CMK (cell line): ENCODE data around the gene TSPO.
"Not testable (repeated sequence)": the region's sequence is repeated elsewhere in the genome, so short reads cannot be mapped to it uniquely, and the experiment has no call there.

Experiments
- DNase-seq: peaks from one replicate; pipeline ENCODE4 v3.0.0-alpha.2; 2010; ENCODE audit warnings: low read depth

TSPO gene

DNA sequence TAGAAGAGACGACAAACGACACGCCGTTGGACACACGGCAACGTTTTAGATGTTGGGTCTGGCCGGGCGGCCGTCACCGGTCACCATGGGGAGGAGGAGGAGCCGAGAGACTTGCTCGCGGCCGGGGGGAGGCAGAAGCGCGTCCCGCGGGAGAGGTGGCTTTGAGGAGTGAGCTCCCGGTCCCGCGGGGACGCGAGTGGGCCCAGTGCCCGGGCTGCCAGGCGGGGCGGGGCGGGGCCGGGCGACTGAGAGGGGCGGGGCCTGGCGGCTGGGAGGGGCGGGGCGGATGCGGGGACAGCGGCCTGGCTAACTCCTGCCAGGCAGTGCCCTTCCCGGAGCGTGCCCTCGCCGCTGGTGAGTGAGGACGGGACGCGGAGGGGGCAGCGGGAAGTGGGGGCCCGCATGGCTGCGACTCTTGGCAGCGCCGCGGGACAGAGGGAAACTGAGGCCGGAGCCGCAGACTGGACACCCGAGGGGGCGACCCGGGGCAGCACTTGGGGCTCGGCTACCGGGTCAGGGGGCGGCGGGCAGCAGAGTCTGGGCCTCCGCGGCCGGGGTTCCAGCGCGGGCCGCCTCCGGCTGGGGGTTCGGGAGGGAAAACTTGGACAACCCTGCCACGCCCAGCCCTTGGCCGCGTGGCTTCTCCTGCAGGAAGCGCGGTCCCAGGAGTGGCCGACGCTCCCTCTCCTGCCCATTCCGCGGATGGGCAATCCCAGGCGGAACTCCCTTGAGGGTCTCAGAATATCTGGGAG lies at the start of gene TSPO:
Gene TSPO (plus strand): TSS at position 309 of the 752 bp plus-strand sequence. CDS start 7,680 bp downstream, outside the sequence.
- peak; percentile 45 for DNase-seq

DNA sequence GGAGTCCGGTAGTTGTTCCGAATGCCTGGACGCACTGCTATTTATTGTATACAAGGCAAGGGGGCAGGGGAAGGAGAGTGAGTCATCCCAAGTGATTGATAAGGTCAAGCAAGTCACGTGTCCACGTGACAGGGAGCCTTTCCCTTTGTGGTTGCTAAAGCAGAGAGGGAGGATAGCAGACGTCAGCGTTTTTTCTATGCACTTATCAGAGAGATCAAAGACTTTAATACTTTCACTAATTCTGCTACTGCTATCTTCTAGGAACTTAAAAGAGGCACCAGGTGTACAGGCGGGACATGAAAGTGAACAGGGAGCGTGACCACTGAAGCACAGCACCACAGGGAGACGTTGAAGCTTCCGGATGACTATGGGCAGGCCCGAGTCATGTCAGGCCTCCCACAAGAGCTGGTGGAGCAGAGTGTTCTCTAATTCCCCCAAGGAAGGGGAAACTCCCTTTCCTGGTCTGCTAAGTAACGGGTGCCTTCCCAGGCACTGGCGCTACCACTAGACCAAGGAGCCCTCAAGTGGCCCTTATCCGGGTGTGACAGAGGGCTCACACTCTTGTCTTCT lies 47.2 kb upstream of the TSPO start:
- DNase-seq: peak; percentile 90

DNA sequence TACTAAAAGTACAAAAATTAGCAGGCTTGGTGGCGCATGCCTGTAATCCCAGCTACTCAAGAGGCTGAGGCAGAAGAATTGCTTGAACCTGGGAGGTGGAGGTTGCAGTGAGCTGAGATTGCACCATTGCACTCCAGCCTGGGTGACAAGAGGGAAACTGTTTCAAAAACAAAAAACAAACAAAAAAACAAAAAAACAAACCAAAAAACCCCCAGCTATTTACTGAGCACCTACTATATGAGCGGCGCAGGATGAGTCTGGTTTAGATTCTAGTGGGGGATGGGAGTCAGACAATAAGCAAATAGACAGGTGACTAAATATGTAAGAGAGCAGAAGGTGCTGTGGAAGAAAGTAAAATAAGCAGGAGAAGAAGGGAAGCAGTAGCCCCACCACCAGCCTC lies 46.4 kb upstream of the TSPO start:
- not testable (repeated sequence) for DNase-seq

DNA sequence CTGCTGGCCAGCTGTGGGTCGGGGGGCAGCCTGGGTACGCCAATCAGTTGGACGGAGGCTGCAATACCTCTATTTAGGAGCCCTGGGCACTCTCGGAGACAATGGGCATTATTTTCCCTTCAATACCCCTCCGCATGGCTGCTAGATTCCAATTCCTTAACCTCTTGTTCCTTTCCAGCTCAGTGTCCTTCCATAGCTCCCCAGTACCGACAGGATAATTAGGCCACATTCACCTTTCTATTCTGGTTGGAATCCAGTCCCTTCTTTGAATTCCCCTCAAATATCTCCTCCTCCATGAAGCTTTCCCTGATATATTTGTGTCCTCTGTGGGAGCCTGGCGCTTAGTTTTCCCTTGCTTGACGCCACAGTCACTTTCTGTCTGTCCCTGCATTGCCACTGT lies 45.1 kb upstream of the TSPO start:
- no peak for DNase-seq

DNA sequence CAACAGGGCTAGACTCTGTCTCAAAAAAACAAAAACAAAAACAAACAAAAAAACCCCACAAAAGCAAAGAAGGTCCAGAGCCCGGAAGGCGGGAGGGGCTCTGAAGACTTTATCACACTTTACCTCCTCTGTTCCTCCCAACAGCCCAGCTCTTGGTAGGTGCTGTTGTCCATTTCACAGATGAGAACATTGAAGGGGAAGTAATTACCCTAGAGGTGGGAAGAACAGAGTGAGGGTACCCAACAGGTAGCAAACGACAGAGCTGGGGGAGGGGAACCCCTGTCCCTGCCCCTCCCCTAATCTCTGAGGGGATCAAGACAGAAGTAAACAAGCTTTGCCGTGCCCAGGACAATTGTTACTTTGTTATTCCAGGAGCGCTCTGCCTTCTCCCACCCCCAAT lies 41.8 kb upstream of the TSPO start:
- no peak for DNase-seq

DNA sequence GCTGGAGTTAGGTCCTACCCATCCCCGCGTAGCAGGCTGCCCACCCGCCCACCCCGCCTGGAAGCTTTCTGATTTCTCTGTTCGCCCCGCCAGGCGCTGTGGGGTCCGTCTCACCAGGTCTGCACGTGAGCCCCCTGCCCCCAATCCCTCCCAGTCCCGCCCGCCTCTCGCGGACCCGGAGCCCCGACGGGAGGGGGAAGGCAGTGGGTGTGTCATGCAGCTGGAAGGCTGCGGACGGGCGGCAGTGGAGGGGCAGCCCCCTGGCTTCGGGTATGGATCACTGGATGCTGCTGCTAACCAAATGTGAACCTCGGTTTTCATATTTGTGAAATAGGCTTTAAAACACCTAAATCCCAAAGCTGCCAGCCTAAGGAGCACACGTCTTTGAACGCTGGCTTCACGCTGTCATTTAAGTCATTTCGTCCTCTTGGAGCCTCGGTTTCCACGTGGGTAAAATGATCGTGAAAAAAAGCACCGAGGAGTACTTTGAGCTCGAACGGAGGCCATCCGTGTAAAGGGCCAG lies 41.4 kb upstream of the TSPO start:
- no peak for DNase-seq

DNA sequence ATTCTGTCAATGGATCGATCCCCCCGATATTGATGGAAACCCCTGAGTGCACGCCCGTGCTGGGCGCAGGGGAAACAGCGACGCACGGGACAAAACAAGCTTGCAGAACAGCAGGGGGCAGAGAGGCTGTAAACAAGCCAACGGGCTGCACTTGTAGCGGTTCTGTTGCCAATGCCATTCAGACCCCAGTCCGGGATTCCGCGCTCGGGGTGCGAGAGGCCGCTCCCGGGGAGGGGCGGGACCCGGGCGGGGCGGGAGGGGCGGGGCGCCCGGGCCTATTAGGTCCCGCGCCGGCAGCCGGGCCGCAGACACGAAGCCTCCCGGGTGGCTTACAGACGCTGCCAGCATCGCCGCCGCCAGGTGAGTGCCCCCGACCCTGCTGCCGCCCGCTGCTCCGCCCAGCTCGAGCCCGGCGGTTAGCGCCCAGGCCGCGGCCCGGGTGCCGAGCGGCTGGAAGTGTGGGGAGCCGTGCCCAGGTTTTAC lies 40.9 kb upstream of the TSPO start, which contains the start of gene BIK:
Gene BIK (plus strand): TSS at position 307 of the 483 bp plus-strand sequence. CDS start 13,273 bp downstream, outside the sequence.
- no peak for DNase-seq

DNA sequence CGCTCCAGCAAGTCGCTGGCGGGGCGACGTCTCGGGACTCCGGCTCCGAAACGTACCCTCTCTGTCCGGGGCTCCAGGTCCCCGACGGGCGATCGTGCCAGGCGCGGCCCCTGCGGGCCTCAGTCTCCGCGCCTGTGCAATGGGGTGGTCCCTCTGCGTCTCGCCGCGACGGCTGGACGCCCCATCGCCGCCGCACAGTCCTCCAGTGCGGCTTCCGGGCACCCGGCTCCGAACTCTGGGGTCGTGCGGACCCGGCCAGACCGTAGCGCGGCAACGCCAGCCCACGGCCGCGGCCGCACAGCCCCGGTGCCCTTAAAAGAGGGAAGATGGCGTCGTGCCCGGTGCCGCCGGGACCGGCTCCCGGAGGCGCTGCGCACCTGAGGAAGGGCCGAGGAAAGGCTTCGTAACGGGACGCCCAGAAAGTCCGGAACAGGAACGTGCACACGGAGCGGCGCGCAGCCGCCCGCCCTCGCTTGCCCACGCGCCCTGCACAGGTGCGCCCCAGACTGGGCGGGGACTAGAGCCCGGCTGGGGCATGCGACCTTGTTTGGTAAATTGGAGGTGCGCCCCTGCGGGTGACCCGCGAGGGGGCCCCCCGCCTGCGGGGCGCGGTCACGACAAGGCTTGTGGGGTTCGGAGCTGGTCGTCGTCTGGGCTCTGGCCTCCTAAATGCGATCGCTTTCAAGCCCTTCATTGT lies 40.3 kb upstream of the TSPO start:
- DNase-seq: no peak

DNA sequence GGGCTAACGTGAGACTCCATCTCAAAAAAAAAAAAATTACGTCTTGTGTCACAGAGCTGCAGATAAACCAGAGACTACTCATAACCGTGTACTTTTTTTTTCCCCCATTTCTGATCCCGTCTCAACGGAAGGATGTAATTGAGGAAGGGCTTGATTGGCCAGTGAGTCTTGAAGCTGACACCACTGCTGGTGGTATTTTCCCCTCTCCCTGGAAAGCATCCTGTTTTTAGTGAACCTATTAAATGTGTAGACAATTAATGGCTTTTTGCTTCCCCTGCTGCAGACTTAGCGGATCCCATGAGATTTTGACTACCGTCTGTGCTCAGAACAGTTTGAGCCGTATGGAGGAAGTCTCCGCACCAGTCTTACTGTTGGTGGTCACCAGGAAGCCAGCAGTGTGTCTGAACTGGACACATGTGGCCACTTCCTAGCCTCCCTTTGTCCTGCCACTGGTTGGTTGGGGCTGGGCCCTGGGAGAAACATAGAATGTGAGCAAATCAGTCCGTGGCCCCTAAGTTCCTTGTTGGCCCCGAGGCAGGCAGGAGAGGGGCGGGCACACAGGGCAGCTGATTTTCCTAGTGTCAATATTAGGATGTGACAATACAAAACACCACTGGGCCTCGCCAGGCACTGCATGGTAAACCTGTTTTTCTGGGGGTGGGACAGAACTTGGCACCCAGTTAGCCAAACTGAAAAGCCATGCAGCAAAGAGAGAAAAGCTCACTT lies 37.7 kb upstream of the TSPO start:
- DNase-seq: no peak

DNA sequence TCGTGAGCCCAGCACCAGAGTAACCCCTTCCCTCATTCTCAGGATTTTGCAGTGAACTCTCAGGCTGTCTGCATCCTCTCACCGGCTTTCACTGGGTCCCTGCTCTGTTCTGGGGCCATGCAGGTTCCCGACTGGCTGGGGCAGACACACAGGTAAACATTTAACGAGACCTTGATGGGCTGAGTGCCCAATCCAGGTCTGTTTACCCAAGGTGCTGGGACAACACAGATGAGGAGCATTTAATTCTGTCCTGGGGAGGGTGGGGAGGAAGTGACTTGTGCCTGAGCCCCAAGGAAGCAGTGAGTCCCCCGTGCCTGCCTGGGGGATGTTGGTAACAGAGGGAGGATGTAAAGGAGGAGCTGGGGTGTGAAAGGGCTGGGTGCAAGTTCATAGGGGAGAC lies 36.4 kb upstream of the TSPO start:
- no peak for DNase-seq

DNA sequence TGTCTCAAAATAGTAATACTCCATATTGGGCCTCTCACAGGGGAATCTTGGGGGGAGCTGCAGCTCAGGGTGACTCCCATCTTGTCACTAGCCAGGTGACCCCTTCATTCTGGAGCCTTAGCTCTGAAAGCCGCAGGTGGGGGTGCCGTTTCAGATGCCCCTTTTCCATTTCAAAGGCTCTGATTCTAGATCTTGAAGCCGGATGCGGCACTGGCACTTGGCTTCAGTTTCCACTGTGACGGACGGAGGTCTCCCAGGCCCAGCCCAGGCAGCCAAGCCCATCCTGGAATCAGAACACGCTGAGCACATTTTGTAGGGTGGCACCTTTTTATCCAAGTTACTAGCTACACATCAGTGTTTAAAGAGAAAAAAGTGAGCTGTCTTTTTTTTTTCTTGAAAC lies 34.4 kb upstream of the TSPO start:
- no peak for DNase-seq

DNA sequence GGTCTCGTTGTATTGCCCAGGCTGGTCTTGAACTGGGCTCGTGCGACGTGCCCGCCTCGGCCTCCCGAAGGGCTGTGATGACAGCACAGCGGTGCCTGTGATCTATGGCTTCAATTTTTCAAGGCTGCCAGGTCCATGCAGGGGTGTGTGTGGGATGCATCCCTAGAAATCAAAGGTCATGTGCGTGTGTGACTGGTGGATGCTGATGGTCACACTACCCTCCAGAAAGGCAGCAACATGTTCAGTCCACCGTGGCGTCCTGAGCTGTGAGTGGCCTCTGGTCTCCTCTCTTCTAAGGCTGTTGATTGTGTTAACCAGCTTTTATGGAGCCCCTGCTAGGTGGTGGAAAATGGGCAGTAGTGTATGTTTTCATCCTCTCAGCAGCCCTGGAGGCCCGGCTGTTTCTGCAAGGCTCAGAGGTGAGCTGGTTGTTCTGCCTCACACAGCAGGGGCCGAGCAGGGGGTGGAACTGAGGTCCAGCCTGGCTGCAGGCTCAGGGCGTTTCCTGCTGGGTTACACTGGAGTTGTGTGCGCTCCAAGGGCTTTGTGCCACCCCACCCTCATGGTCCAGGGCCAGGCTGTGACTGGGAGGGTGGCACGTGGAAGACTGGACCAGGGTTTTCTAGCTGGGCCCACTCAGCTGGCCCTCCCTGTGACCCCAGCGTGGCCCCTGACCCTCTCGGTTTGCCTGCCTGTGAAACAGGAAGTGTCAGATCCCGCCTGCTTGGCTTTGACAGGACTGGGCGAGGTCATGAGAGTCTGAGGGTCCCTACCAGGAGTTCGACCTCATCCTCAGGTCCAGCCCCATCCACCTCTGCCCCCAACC lies 33.1 kb upstream of the TSPO start:
- no peak for DNase-seq

DNA sequence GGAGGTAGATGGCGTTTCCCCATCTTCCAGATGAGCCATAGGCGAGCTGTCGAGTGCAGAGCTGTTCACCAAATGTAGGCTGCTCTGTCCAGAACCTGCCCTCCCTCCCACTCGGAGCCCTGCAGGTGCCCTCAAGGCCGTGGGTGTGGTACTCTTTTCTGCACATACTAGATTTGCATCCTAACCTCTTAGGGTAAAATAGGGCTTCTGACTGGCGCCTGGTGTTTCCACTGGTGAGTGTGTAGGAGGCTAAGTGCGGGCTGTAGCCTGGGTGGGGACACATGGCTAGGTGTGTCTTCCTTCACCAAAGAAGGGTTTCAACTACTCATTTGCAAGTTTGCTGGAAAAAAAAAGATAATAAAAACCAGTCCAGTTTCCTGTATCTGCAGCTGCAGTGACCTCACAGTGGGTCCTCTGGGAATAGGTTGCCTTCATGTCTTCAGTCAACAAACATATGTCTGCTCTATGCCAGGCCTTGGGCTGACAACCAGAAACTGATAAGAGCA lies 32.4 kb upstream of the TSPO start:
- no peak for DNase-seq

DNA sequence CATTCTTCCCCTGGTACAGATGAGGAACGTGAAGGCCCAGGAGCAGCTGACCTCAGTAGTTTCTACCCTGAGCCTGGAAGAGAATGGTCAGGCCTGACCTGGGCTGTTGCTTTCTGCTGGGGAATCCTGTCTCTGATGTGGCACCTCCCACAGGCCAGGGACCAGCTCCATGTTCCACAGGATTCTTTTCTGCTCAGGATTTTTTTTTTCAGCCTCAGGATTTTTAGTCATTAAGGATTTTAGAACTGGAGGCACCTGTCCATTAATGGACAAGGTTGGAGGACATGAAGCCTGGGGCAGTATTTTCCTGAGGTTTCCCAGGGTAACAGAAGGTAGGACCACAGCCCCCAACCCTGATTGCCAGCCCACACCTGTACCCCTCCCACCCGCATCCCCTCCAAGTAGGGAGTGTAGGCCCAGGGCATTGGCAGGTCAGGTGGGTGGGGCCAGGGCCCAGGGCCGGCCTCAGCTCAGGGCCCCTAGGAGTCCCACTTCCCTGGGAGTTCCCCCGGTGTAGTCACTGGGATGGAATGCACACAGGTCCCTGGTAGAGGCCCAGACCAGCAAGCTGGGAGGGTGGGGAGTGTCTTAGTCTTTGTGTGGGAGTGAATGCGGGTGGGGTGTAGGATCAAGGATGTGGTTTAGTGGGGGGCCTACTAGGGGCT lies 24.7 kb upstream of the TSPO start:
- no peak for DNase-seq

DNA sequence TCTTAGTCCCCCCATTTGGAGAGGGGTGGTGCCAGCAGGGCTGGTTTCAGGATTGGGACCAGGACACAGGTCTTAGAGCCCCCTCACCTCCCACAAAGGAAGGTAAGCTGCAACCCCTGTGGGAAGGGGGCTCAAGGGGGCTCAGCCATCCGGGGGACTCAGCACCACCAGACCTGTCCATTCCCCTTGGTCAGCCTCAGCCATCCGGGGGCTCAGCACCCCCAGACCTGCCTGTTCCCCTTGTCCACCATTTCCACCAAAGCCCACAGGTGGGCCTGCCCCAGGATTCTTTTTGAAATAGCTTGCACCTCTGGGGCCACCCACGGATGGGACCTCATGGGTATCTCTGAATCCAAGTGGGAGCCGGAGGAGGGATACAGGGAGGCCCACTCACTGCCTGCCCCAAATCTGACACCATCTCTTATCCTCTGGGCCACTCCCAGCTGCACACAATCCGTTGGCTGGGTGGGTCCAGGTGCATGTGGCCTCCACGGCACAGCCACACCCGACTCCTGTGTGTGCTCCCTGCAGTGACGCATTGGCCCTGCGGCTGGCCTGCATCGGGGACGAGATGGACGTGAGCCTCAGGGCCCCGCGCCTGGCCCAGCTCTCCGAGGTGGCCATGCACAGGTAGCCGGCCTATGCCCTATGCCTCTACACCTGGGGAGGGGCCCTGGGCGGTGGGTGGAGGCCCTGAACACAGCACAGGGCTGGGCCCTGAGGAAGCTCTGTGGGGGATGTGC lies 24.0 kb upstream of the TSPO start:
- DNase-seq: no peak

DNA sequence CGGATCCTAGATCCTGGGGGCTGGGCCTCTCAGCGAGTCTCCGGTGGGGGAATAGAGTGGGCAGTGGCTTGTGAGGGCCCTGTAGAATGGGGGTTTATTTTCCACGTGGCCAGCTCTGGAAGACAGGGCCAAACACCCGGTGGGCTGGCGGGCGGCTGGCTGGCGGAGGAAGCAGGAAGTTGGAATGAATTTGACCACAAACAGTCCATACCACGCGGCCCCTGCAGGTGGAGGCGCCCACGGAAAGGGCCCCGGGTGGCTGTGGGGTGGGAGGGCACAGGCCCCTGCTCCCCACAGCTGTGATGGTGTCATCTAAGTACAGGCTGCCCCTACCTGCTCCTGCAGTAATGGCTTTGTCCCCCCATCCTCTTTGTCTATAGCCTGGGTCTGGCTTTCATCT lies 23.2 kb upstream of the TSPO start:
- no peak for DNase-seq

DNA sequence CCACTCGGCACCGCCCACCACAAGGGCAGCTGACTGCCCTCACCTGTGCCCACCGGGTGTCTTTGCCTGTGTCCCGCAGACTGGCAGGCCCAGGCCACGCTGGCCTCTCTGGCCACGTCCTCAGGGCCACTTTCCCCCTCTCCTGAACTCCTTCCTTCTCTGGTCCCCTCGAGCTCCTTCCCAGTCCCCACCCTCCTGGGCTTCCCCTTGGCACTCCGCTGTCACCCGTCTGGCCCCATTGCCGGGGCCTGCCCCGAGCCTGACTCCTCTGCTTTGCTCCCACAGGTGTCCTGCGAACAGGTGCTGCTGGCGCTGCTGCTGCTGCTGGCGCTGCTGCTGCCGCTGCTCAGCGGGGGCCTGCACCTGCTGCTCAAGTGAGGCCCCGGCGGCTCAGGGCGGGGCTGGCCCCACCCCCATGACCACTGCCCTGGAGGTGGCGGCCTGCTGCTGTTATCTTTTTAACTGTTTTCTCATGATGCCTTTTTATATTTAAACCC lies 22.4 kb upstream of the TSPO start:
- no peak for DNase-seq

DNA sequence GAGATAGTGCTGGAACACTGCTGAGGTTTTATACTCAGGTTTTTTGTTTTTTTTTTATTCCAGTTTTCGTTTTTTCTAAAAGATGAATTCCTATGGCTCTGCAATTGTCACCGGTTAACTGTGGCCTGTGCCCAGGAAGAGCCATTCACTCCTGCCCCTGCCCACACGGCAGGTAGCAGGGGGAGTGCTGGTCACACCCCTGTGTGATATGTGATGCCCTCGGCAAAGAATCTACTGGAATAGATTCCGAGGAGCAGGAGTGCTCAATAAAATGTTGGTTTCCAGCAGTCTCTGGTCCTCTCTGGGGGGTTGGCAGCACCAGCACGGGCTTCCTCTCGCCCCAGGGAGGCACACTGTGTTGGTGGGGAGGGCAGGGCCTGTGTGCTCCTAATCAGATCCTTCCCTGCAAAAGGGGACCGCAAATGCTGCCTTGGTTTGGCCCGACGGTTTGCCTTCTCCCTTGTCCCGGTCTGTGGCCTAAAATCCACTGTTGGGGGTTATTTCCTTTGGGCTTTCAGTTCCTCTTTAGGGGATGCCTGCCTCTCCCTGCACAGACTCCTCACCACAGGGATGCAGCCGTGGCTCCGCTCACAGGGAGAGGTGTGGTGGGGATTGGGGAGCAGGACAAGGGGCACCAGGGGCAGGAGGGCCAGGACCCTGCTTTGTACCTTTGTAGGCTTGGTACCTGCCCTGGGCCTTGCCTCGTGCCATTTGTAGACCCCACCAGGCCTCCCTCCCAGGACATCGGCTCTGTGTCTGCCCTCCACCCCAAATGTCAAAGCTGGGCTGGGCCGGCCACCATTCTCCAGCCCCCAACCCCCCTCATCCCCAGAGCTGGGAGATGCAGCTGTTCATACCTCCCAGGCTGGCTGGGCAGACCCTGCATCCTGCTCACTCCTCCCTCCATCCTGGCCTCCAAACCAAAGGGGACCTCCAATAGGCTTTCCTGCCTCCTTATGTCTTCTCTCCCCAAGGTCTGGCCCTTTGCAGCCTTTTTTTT lies 21.6 kb upstream of the TSPO start:
- no peak for DNase-seq
